ENCODE measurements around the gene MCAM.

MCAM gene

DNA sequence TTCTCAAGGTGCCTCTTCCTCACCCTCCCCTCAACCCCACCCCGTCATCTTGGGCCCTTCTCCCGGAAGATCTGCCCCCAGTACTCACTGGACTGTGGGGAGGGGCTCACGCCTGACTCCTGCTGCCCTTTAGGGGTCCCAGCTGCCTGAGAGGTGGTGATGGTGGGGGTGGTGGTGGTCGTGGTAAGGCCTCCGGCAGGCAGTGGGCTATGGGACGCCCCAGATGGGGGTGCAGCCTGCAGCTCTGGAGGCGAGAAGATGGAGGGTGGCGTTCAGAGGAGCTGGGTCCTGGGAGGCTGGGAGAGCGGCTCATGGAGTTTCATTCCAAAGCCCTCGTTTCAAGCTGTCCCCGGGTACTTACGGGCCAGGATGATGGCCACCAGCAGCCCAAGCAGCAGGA, 28.8 kb upstream of the MCAM start:
- DNase-seq: no peak

DNA sequence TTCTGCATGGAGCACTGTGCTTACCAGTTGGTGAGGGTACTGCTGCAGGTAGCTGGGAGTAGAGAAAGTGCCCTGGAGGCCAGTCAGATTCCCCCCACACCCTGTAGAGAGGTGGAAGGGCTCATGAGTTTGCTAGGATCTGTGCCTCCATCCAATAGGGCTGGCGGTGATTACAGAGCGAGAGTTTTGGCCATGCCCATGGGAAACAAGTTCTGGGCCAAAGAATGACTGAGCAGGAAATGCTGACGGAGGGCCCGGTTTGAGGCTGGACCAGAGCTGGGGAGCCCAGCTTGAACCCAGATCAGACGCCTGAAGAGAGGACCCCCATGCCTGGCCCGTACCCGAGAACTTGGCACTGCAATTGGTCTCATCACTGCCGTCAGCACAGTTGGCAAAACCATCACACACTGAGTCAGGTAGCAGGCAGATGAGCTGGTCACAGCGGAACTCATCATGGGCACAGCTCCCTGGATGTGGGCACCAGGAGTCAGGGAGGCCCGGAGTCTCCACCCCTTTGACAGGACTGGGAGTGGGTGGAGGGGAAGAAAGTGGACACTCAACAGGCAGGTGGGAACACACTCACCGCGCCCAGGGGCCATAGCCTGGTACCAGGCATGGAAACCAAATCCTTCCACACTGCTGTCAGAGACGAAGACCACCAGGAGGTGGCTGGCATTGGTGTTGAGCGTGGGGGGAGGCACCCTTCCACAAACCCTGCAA, 27.5 kb upstream of the MCAM start:
- no peak for DNase-seq

- DNase-seq: no peak
Measured at GRCh38 chr11:119343726-119344125, 26.8 kb upstream of the MCAM start.

GRCh38 chr11:119342362-119343130, 25.6 kb upstream of the MCAM start:
- DNase-seq: no peak

DNA sequence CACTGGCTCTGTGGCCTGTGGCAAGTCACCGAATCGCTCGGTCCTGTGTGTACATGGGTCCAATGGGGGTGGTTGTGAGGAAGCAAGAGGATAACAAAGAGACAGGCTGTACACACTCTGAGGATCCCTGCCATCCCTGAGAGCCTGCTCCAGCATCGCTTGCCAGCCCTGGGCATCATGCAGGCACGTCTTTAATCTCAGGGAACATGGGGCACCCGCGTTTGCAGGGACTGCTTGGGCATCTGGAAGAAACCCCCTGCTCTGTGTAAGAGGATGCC, 25.0 kb upstream of the MCAM start:
- no peak for DNase-seq

- no peak for DNase-seq
Measured at GRCh38 chr11:119341222-119342022, 24.5 kb upstream of the MCAM start.

- DNase-seq: no peak
Measured at GRCh38 chr11:119340335-119341221, 23.6 kb upstream of the MCAM start, which contains the start of gene C1QTNF5. Gene C1QTNF5, minus strand, starts transcription at chr11:119340883. Its CDS starts 486 bp downstream, at chr11:119340397.

GRCh38 chr11:119339589-119340334, 22.8 kb upstream of the MCAM start:
- no peak for DNase-seq

DNA sequence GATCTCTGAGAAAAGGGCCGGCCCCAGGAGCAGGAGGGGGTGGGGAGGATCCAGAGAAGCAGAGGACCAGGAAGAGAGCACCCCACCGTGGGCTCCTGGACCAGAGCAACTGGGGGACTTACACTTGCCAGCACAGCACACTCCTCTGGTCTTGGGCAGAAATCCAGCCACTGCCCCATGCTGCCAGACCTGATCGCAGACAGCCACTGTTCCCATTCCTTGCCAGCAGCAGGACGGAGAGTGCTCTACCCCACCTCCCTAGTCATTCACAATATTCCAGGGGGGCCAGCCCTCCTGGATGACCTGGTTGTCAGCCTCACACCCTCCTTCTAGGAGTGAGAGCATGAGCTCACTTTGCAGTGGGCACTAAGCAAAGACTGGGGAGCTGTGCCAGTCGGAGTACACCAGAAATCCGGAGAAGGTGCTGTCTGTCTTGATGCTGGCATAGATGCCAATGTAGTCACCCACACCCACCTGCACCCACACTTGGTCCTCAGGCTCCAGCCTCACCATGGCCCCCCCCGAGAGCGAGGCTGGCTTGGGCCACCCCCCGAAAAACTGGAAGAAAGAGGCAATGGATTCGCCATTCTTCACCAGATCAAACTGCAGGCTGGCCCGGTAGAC, 22.1 kb upstream of the MCAM start:
- DNase-seq: no peak

DNA sequence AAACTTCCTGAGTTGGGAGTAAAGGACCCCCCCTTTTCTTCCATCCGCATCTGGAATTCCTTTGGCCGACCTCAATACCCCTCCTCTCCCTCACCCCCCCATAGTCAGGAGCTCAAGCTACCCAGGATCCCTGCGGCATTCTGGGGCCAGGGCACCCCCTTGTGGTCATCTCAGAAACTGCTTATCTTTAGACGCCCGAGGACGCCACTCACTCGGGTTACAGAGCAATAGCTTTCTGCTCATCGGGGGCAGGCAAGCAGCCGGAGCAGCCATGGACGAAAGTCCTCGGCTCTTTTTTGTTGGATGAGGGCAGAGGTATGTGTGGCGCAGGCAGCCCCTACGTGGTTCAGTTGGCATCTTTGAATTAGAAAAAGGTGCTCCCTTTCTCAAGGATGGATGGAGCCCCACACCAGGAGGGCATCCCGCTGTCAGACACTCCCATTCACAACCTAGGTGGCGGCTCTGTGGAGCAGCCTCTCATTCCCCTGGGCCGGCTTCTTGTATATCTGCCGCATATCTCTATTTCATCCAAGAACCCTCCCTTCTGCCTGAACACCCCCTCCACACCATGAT, 21.5 kb upstream of the MCAM start:
- DNase-seq: peak; percentile 70 to 79

DNA sequence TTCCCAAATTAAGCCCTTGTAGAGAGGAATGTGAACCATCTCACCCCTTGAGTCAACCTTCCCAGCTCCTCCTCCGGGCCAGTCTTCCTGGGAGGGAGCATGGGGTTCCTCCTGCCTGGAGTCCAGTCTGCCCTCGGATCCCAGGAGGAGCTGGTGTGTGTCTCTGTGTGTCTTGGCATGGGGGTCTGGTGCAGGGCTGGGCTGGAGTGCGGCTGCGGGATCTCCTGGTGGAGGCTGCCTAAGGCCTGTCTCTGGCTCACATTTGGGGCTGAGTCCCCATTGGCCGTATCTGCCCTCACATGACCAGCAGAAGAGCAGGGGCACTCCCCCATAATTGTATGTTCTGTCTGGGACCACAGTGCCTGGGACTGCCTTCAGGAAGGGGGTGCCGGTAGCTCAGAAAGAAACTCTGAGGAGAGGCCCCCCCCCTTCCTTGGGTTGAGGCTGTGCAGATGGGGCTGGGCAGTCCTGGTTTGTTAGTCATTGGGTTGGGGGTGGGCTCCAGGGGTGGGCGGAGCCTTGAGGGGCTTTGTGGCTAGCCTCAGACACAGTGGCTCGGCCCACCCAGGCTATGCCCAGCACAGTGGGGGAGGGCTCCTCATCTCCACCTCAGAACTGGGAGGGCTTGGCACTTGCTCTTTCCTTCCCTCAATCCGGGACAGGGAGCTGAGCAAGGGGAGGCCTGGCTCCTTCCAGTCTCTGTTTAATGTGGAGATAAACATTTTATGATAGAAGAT, 20.8 kb upstream of the MCAM start:
- DNase-seq: no peak

- no peak for DNase-seq
Measured at GRCh38 chr11:119336744-119337469, 20.0 kb upstream of the MCAM start.

DNA sequence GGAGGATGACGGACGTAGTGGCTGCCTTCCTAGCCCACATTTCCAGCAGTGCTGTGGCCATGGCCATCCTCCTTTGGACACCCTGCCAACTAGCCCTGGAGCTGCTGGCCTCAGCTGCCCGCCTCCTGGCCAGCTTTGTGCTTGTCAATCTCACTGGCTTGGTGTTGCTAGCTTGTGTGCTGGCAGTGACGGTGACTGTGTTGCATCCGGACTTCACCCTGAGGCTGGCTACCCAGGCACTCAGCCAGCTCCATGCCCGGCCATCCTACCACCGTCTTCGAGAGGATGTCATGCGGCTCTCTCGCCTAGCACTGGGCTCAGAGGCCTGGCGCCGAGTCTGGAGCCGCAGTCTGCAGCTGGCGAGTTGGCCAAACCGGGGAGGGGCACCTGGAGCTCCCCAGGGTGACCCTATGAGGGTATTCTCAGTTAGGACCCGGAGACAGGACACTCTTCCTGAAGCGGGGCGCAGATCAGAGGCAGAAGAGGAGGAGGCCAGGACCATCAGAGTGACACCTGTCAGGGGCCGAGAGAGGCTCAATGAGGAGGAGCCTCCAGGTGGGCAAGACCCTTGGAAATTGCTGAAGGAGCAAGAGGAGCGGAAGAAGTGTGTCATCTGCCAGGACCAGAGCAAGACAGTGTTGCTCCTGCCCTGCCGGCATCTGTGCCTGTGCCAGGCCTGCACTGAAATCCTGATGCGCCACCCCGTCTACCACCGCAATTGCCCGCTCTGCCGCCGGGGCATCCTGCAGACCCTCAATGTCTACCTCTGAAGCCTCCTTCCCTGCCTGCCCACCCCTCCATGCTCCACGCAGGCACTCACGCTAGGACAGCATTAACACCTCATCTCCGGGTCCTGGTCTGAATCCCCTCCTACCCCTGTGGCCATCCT, 19.0 kb upstream of the MCAM start:
- DNase-seq: no peak

DNA sequence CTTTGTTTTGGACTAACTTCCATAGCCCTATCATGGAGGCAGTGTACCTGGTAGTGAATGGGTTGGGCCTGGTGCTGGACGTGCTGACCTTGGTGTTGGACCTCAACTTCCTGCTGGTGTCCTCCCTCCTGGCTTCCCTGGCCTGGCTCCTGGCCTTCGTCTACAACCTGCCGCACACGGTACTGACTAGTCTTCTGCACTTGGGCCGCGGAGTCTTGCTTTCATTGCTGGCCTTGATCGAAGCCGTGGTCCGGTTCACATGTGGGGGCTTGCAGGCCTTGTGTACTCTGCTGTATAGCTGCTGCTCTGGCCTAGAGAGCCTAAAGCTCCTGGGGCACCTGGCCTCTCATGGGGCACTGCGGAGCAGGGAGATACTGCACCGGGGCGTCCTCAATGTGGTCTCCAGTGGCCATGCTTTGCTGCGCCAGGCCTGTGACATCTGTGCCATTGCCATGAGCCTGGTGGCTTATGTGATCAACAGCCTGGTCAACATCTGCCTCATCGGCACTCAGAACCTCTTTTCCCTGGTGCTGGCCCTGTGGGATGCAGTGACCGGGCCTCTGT, 18.2 kb upstream of the MCAM start:
- DNase-seq: no peak

GRCh38 chr11:119334174-119334930, 17.4 kb upstream of the MCAM start, which contains the start of gene RNF26:
Gene RNF26, plus strand, starts transcription at chr11:119334527. Its CDS starts 596 bp downstream, at chr11:119335123.
- peak; percentile 85 to 90 for DNase-seq

DNA sequence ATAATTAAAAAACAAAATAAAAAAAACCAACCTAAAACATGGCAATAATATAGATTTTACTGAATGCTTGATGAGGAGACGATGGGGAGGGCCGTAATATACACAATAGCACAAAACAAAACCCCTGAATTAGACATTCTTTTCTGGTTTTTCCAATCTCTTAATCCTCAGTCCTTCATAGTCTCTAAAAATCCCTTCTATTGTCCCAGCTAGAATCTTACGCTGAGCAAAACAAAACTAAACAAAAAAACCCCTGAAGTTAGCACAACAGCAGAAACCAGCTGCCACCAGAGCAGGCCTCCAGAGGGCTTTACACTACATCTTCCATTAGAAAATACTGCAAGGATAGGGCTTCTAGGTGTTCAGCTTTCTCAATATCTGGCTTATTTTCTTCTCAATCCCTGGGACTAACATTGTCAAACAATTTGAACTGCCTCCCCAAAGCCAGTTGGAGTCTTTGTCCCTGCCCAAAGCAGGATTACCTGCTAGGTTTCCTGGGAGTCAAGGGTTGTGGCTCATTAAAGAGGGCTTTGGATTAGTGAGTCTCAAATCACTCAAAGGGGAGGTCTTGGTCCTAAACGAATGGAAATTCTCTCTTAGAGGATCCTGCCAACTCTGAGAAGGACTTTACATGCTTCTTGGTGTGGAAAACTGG, 15.3 kb upstream of the MCAM start:
- no peak for DNase-seq

DNA sequence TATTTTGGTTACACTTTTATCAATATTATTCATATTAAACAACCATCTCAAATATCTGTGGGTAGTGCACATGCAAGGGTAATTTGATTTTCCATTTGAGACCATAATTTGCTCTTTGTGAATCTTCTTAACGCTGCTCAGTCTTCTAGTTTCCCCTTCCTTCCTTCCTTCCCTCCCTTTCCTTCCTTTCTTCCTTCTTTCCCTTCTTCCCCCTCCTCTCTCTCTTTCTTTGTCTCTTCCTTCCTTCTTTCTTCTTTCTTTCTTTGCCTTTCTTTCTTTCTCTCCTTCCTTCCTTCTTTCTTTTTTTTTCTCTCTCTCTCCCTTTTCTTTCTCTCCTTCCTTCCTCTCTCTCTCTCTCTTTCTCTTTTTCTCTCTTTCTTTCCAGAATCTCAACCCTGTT, 13.3 kb upstream of the MCAM start:
- DNase-seq: no peak

All from stimulated activated CD4-positive, alpha-beta T cell treated with anti-CD3 and anti-CD28 coated beads, Interleukin-2, amount 100 ng/mL, for 48 hours (primary cell).